K562 (cell line): Measurements from ENCODE around the gene HEMGN. TPM values are rescaled to one million over a fixed set of nuclear protein-coding genes. Genes with fewer than 3 reads are reported as not detected.

Experiments
- BCL6 ChIP-seq: fragments of 250-450 bp; sonication (Bioruptor Pico); IDR thresholded peaks from 2 replicates; pipeline ENCODE4 v1.4.0; 2020
- CREM ChIP-seq: IDR thresholded peaks from 2 replicates; pipeline ENCODE4 v1.6.1; 2014; ENCODE audit warnings: antibody characterized with exemption, low read depth
- FOXJ3 ChIP-seq: sonication (generic); formaldehyde crosslinking; IDR thresholded peaks from 2 replicates; pipeline ENCODE4 v1.4.0; 2020; ENCODE audit warnings: mild to moderate bottlenecking, missing genetic modification reagents
- FOXP1 ChIP-seq: sonication (generic); formaldehyde crosslinking; IDR thresholded peaks from 2 replicates; pipeline ENCODE4 v1.8.0; 2022; ENCODE audit warnings: mild to moderate bottlenecking, missing genetic modification reagents
- FOXP4 ChIP-seq: sonication (generic); formaldehyde crosslinking; IDR thresholded peaks from 2 replicates; pipeline ENCODE4 v1.8.0; 2022; ENCODE audit warnings: mild to moderate bottlenecking, missing genetic modification reagents, borderline replicate concordance
- GMEB1 ChIP-seq: fragments of 250-450 bp; sonication (Bioruptor Pico); IDR thresholded peaks from 2 replicates; pipeline ENCODE4 v1.4.0; 2020; ENCODE audit warnings: mild to moderate bottlenecking
- HIVEP1 ChIP-seq: fragments of 250-450 bp; sonication (Bioruptor Pico); IDR thresholded peaks from 2 replicates; pipeline ENCODE4 v1.4.0; 2020; ENCODE audit warnings: mild to moderate bottlenecking
- L3MBTL2 ChIP-seq: fragments of 450-650 bp; IDR thresholded peaks from 2 replicates; pipeline ENCODE4 v1.6.1; 2016; ENCODE audit warnings: mild to moderate bottlenecking, moderate library complexity
- MED1 ChIP-seq: sonication (generic); formaldehyde crosslinking; IDR thresholded peaks from 2 replicates; pipeline ENCODE4 v1.8.1; 2023; ENCODE audit warnings: missing genetic modification reagents, borderline replicate concordance
- NFIC ChIP-seq: fragments of 450-650 bp; IDR thresholded peaks from 2 replicates; pipeline ENCODE4 v1.6.1; 2017; ENCODE audit warnings: mild to moderate bottlenecking, inconsistent platforms
- NFRKB ChIP-seq: fragments of 450-650 bp; IDR thresholded peaks from 2 replicates; pipeline ENCODE4 v1.6.1; 2016; ENCODE audit warnings: low read depth
- POLR2H ChIP-seq: IDR thresholded peaks from 2 replicates; pipeline ENCODE4 v1.6.1; 2016; ENCODE audit warnings: missing genetic modification characterization, low read depth, mild to moderate bottlenecking, control low read depth, missing compliant biosample characterization, moderate library complexity
- TARDBP ChIP-seq: fragments of 450-650 bp; IDR thresholded peaks from 2 replicates; pipeline ENCODE4 v1.6.1; 2016
- ZBTB33 ChIP-seq: sonication (generic); formaldehyde crosslinking; IDR thresholded peaks from 2 replicates; pipeline ENCODE4 v1.8.1; 2023; ENCODE audit warnings: mild to moderate bottlenecking, missing genetic modification reagents
- ZBTB8A ChIP-seq: fragments of 450-650 bp; IDR thresholded peaks from 2 replicates; pipeline ENCODE4 v1.6.1; 2018; ENCODE audit warnings: mild to moderate bottlenecking, moderate library complexity; ENCODE audit not compliant: partially characterized antibody
- ZEB2 ChIP-seq: fragments of 450-650 bp; IDR thresholded peaks from 2 replicates; pipeline ENCODE4 v1.6.1; 2016
- ZNF12 ChIP-seq: sonication (generic); formaldehyde crosslinking; IDR thresholded peaks from 2 replicates; pipeline ENCODE4 v1.4.0; 2020; ENCODE audit warnings: mild to moderate bottlenecking, missing genetic modification reagents
- ZNF133 ChIP-seq: fragments of 250-450 bp; sonication (Bioruptor Pico); IDR thresholded peaks from 2 replicates; pipeline ENCODE4 v1.4.0; 2020; ENCODE audit warnings: mild to moderate bottlenecking
- ZNF146 ChIP-seq: IDR thresholded peaks from one replicate; pipeline ENCODE4 v1.6.1; 2018; ENCODE audit warnings: missing compliant biosample characterization; ENCODE audit not compliant: unreplicated experiment
- ZNF253 ChIP-seq: fragments of 250-450 bp; sonication (Bioruptor Pico); conservative IDR thresholded peaks from 2 replicates; pipeline ENCODE4 v1.6.1; 2021; ENCODE audit warnings: mild to moderate bottlenecking
- ZNF263 ChIP-seq: sonication (generic); formaldehyde crosslinking; IDR thresholded peaks from 2 replicates; pipeline ENCODE4 v1.8.0; 2022; ENCODE audit warnings: mild to moderate bottlenecking, missing genetic modification reagents, borderline replicate concordance
- ZNF561 ChIP-seq: fragments of 450-650 bp; formaldehyde crosslinking; conservative IDR thresholded peaks from 2 replicates; pipeline ENCODE4 v1.4.0; 2020; ENCODE audit warnings: mild to moderate bottlenecking, moderate library complexity
- ZNF639 ChIP-seq, 2 experiments: fragments of 200-800 bp in 1 of 2; sonication (Bioruptor generic) in 1 of 2; sonication (generic) in 1 of 2; formaldehyde crosslinking in 1 of 2; IDR thresholded peaks in 1 of 2; conservative IDR thresholded peaks in 1 of 2; 2 replicates each; pipeline versions ENCODE4 v1.5.0 to v1.6.1; 2016 to 2020; ENCODE audit warnings: missing compliant biosample characterization in 1 of 2, missing genetic modification characterization in 1 of 2, missing genetic modification reagents in 1 of 2
- polyA plus RNA-seq, 8 experiments: library from polyadenylated mRNA; depleted of rRNA in 4 of 8; stranded (reverse) in 5 of 8; unstranded in 3 of 8; fragments of >200 nt; fragmentation: Nextera tagmentation in 2 of 8; fragmentation: Illumina TruSeq in 1 of 8; extraction: Ambion mirVana in 2 of 8; extraction: Trizol in 1 of 8; gene quantifications; 2 replicates each; pipeline versions ENCODE4 v1.2.1 to v1.2.3, GENCODE V29; 2011 to 2014; ENCODE audit warnings: inconsistent platforms in 1 of 8, missing spikeins in 1 of 8
- total RNA-seq, 7 experiments: library from RNA; depleted of rRNA in 6 of 7; stranded (reverse); fragments of >200 nt in 6 of 7; fragmentation: Illumina TruSeq in 2 of 7; extraction: Trizol in 2 of 7; gene quantifications; 2 replicates each; pipeline versions ENCODE4 v1.2.1 to v1.2.3, GENCODE V29; 2011 to 2021; ENCODE audit warnings: low replicate concordance in 1 of 7

The HEMGN gene
- total and polyA plus RNA-seq, 9 of the 15 experiments (the other 6 are each of a cell fraction or from before 2014, with no cell fraction given), result 56.3 to 258 (median 137) TPM

- TF ChIP-seq ZNF146 (CRISPR knock-in tag), result no peak
- TF ChIP-seq CREM, result 0 out of 2 replicates have a peak, but pooled peaks have one; percentile 29
- TF ChIP-seq MED1 (CRISPR knock-in tag), result no peak
- TF ChIP-seq GMEB1 (CRISPR knock-in tag), result no peak
- TF ChIP-seq ZBTB8A, result no peak
- no peak for TF ChIP-seq ZNF263 (CRISPR knock-in tag)
- TF ChIP-seq HIVEP1, result no peak
- peak; percentile 55 for TF ChIP-seq L3MBTL2
- TF ChIP-seq ZNF253 (CRISPR knock-in tag), result no peak
- TF ChIP-seq ZBTB33, result no peak
- no peak for TF ChIP-seq ZNF12 (CRISPR knock-in tag)
- no peak for TF ChIP-seq TARDBP
- no peak for TF ChIP-seq POLR2H
- TF ChIP-seq FOXP1 (CRISPR knock-in tag), result no peak
- TF ChIP-seq NFIC, result no peak; the same call in 1 of the 2 replicates
- TF ChIP-seq ZEB2, result no peak
- TF ChIP-seq ZNF133, result no peak
- 0 out of 2 replicates have a peak, but pooled peaks have one; percentile 9 for TF ChIP-seq ZNF561 (CRISPR knock-in tag)
- TF ChIP-seq NFRKB, result no peak
- TF ChIP-seq BCL6 (CRISPR knock-in tag), result no peak
- TF ChIP-seq FOXJ3, result no peak
- no peak for TF ChIP-seq FOXP4 (CRISPR knock-in tag)
- TF ChIP-seq ZNF639 (CRISPR knock-in tag; conservative IDR thresholded peaks at IDR 0.05 in 1 of 2, IDR thresholded peaks at IDR 0.05 in 1 of 2), result no peak
These were observed 16.6 kb upstream of the HEMGN start (continued) for GRCh38 chr9:97954550-97954989.
